AG08396 (cell line): ENCODE data around the gene APOBEC3H.
"Not testable (repeated sequence)": the region's sequence is repeated elsewhere in the genome, so short reads cannot be mapped to it uniquely, and the experiment has no call there.

Experiments
- DNase-seq: peaks from one replicate; pipeline ENCODE4 v3.0.0; 2012; ENCODE audit warnings: low spot score, mixed read lengths

APOBEC3H gene

GRCh38 chr22:39097098-39098020 is at the start of gene APOBEC3H:
Gene APOBEC3H, plus strand, starts transcription at chr22:39097244. Its CDS starts 3,035 bp downstream, at chr22:39100279.
- DNase-seq: no peak

- DNase-seq: not testable (repeated sequence)
Measured at GRCh38 chr22:39049486-39049885, 47.6 kb upstream of the APOBEC3H start.

GRCh38 chr22:39051844-39052495 is 45.1 kb upstream of the APOBEC3H start:
- DNase-seq: not testable (repeated sequence)

- DNase-seq: no peak
Measured at GRCh38 chr22:39055658-39056057, 41.4 kb upstream of the APOBEC3H start.

GRCh38 chr22:39061290-39061689 is 35.8 kb upstream of the APOBEC3H start:
- DNase-seq: not testable (repeated sequence)

GRCh38 chr22:39061951-39062350 is 35.1 kb upstream of the APOBEC3H start:
- not testable (repeated sequence) for DNase-seq

- DNase-seq: not testable (repeated sequence)
Measured at GRCh38 chr22:39063904-39064303, 33.1 kb upstream of the APOBEC3H start.

GRCh38 chr22:39066442-39067276 is 30.4 kb upstream of the APOBEC3H start:
- DNase-seq: not testable (repeated sequence)

- DNase-seq: no peak
Measured at GRCh38 chr22:39068033-39068785, 28.8 kb upstream of the APOBEC3H start.

- no peak for DNase-seq
Measured at GRCh38 chr22:39070186-39070585, 26.9 kb upstream of the APOBEC3H start.

GRCh38 chr22:39072581-39072981 is 24.5 kb upstream of the APOBEC3H start:
- DNase-seq: not testable (repeated sequence)

GRCh38 chr22:39073981-39074380 is 23.1 kb upstream of the APOBEC3H start:
- DNase-seq: no peak

GRCh38 chr22:39076155-39077025 is 20.7 kb upstream of the APOBEC3H start:
- DNase-seq: not testable (repeated sequence)

- not testable (repeated sequence) for DNase-seq
Measured at GRCh38 chr22:39077026-39077840, 19.8 kb upstream of the APOBEC3H start, which contains the start of gene APOBEC3G. Gene APOBEC3G, plus strand, starts transcription at chr22:39077275. Its CDS starts 87 bp downstream, at chr22:39077362.

- DNase-seq: not testable (repeated sequence)
Measured at GRCh38 chr22:39077912-39078311, 19.1 kb upstream of the APOBEC3H start.

GRCh38 chr22:39078329-39078728 is 18.7 kb upstream of the APOBEC3H start:
- DNase-seq: no peak

- DNase-seq: not testable (repeated sequence)
Measured at GRCh38 chr22:39079054-39079637, 17.9 kb upstream of the APOBEC3H start.

GRCh38 chr22:39080052-39080762 is 16.8 kb upstream of the APOBEC3H start:
- no peak for DNase-seq
